SK-N-SH treated with all-trans-retinoic acid at 6 μM for 48 hours (cell line): Measurements from ENCODE around the gene LYSMD2.

Experiments used
- ATAC-seq: fragments of 200-7000 bp; cut with Tn5 transposase; 3 replicates; pipeline ENCODE4 v1.9.1; 2020; ENCODE audit warnings: mild to moderate bottlenecking, moderate library complexity
- ARNTL ChIP-seq: fragments of 450-650 bp; formaldehyde crosslinking; IDR thresholded peaks from 2 replicates; pipeline ENCODE4 v1.5.0; 2020; ENCODE audit warnings: low read depth, mild to moderate bottlenecking, moderate library complexity, borderline replicate concordance
- BACH2 ChIP-seq: fragments of 250-450 bp; sonication (Bioruptor Pico); IDR thresholded peaks from 2 replicates; pipeline ENCODE4 v1.9.0; 2021; ENCODE audit warnings: mild to moderate bottlenecking, borderline replicate concordance
- CREB5 ChIP-seq: fragments of 250-450 bp; sonication (Bioruptor Pico); IDR thresholded peaks from 2 replicates; pipeline ENCODE4 v1.5.1; 2020; ENCODE audit warnings: low read depth, mild to moderate bottlenecking, moderate library complexity
- CSRNP3 ChIP-seq: fragments of 250-450 bp; sonication (Bioruptor Pico); IDR thresholded peaks from 2 replicates; pipeline ENCODE4 v1.5.1; 2021; ENCODE audit warnings: mild to moderate bottlenecking, moderate library complexity
- ESRRG ChIP-seq: fragments of 250-450 bp; sonication (Bioruptor Pico); IDR thresholded peaks from 2 replicates; pipeline ENCODE4 v1.6.1; 2021; ENCODE audit warnings: mild to moderate bottlenecking
- GLIS3 ChIP-seq: fragments of 250-450 bp; sonication (Bioruptor Pico); IDR thresholded peaks from 2 replicates; pipeline ENCODE4 v1.5.0; 2020; ENCODE audit warnings: mild to moderate bottlenecking, moderate library complexity
- ISL1 ChIP-seq: fragments of 250-450 bp; sonication (Bioruptor Pico); IDR thresholded peaks from 2 replicates; pipeline ENCODE4 v2.1.2; 2022; ENCODE audit warnings: mild to moderate bottlenecking, moderate library complexity
- OSR1 ChIP-seq: fragments of 250-450 bp; sonication (Bioruptor Pico); IDR thresholded peaks from 2 replicates; pipeline ENCODE4 v1.8.0; 2022; ENCODE audit warnings: moderate library complexity, mild to moderate bottlenecking, inconsistent platforms
- POU6F1 ChIP-seq: fragments of 250-450 bp; sonication (Bioruptor Pico); IDR thresholded peaks from 2 replicates; pipeline ENCODE4 v1.8.0; 2021; ENCODE audit warnings: low read depth, mild to moderate bottlenecking, moderate library complexity, borderline replicate concordance
- PPARA ChIP-seq: fragments of 250-450 bp; sonication (Bioruptor Pico); IDR thresholded peaks from 2 replicates; pipeline ENCODE4 v1.5.0; 2020; ENCODE audit warnings: mild to moderate bottlenecking, borderline replicate concordance
- RARB ChIP-seq: fragments of 250-450 bp; sonication (Bioruptor Pico); IDR thresholded peaks from 2 replicates; pipeline ENCODE4 v1.8.0; 2021; ENCODE audit warnings: mild to moderate bottlenecking, moderate library complexity
- SNAI2 ChIP-seq: fragments of 250-450 bp; sonication (Bioruptor Pico); IDR thresholded peaks from 2 replicates; pipeline ENCODE4 v1.5.0; 2020; ENCODE audit warnings: mild to moderate bottlenecking, moderate library complexity
- TCF4 ChIP-seq: fragments of 250-450 bp; sonication (Bioruptor Pico); IDR thresholded peaks from 2 replicates; pipeline ENCODE4 v1.8.0; 2021; ENCODE audit warnings: mild to moderate bottlenecking, moderate library complexity, borderline replicate concordance
- TOX ChIP-seq: fragments of 250-450 bp; sonication (Bioruptor Pico); IDR thresholded peaks from 2 replicates; pipeline ENCODE4 v1.8.0; 2021; ENCODE audit warnings: mild to moderate bottlenecking, moderate library complexity, borderline replicate concordance
- ZC3H10 ChIP-seq: fragments of 250-450 bp; sonication (Bioruptor Pico); IDR thresholded peaks from 2 replicates; pipeline ENCODE4 v1.5.1; 2021; ENCODE audit warnings: mild to moderate bottlenecking, moderate library complexity
- ZFP3 ChIP-seq: fragments of 250-450 bp; sonication (Bioruptor Pico); IDR thresholded peaks from 2 replicates; pipeline ENCODE4 v1.5.0; 2020; ENCODE audit warnings: mild to moderate bottlenecking, moderate library complexity
- ZNF565 ChIP-seq: fragments of 450-650 bp; formaldehyde crosslinking; conservative IDR thresholded peaks from 2 replicates; pipeline ENCODE4 v1.5.0; 2020; ENCODE audit warnings: low read depth, mild to moderate bottlenecking, moderate library complexity
- ZNF70 ChIP-seq: fragments of 450-650 bp; formaldehyde crosslinking; IDR thresholded peaks from 2 replicates; pipeline ENCODE4 v1.5.0; 2020; ENCODE audit warnings: mild to moderate bottlenecking, moderate library complexity
- ZNF8 ChIP-seq: fragments of 450-650 bp; formaldehyde crosslinking; IDR thresholded peaks from 2 replicates; pipeline ENCODE4 v1.5.0; 2020; ENCODE audit warnings: mild to moderate bottlenecking, moderate library complexity
- TF ChIP-seq, protein P1 (sequence below): fragments of 250-450 bp; sonication (Bioruptor Pico); IDR thresholded peaks from 2 replicates; pipeline ENCODE4 v1.8.0; 2020; ENCODE audit warnings: mild to moderate bottlenecking, moderate library complexity, borderline replicate concordance

LYSMD2 gene

DNA sequence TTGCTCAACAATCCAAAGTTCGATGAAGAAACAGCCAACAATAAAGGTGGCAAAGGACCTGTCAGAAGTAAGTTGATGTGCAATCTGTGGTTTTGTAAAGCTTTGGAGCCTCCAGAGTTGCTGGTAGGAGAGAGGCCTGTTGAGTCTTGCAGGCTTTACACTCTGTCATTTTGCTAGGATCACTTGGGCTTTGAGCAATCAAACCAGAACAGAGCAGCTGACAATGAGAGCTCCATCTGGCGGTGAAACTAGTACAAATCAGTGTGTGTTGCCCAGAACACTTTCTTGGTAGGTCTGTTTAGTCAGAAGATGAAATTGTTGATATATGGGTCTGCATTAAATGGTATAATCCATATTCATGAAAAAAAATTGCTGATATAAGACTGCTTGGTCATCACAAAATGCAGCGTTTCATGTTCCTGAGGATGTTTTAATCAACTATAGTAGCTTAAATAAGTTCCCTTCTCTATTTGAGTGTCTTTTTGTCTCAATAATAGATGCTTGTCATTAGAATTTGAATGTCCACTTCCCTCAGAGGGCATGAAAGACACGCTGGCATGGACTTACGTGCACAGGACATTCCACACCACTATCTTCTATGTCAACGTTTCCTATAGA, 39.6 kb upstream of the LYSMD2 start:
- TF ChIP-seq ARNTL (CRISPR knock-in tag) (no peak), PPARA (no peak), CSRNP3 (CRISPR knock-in tag) (no peak)

GRCh38 chr15:51775967-51776816, 38.7 kb upstream of the LYSMD2 start:
- no peak for TF ChIP-seq ARNTL (CRISPR knock-in tag)
- TF ChIP-seq CSRNP3 (CRISPR knock-in tag), result no peak
- TF ChIP-seq, protein P1, sequence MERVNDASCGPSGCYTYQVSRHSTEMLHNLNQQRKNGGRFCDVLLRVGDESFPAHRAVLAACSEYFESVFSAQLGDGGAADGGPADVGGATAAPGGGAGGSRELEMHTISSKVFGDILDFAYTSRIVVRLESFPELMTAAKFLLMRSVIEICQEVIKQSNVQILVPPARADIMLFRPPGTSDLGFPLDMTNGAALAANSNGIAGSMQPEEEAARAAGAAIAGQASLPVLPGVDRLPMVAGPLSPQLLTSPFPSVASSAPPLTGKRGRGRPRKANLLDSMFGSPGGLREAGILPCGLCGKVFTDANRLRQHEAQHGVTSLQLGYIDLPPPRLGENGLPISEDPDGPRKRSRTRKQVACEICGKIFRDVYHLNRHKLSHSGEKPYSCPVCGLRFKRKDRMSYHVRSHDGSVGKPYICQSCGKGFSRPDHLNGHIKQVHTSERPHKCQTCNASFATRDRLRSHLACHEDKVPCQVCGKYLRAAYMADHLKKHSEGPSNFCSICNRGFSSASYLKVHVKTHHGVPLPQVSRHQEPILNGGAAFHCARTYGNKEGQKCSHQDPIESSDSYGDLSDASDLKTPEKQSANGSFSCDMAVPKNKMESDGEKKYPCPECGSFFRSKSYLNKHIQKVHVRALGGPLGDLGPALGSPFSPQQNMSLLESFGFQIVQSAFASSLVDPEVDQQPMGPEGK (CRISPR knock-in tag), result no peak
- no peak for TF ChIP-seq TOX (CRISPR knock-in tag)
- peak; percentile 94 for ATAC-seq

More for the DNA sequence above, 39.6 kb upstream of the LYSMD2 start:
- peak; percentile 98 for ATAC-seq

GRCh38 chr15:51774916-51775315, 37.5 kb upstream of the LYSMD2 start:
- TF ChIP-seq TOX (CRISPR knock-in tag), result no peak
- no peak for TF ChIP-seq RARB
- no peak for TF ChIP-seq ZC3H10 (CRISPR knock-in tag)
- TF ChIP-seq ZNF8 (CRISPR knock-in tag), result no peak
- TF ChIP-seq OSR1 (CRISPR knock-in tag), result no peak
- TF ChIP-seq SNAI2 (CRISPR knock-in tag), result no peak
- no peak for TF ChIP-seq ZNF565
- no peak for TF ChIP-seq TCF4 (CRISPR knock-in tag)
- TF ChIP-seq GLIS3 (CRISPR knock-in tag), result no peak
- TF ChIP-seq CSRNP3 (CRISPR knock-in tag), result no peak
- no peak for TF ChIP-seq CREB5
- TF ChIP-seq ARNTL (CRISPR knock-in tag), result no peak
- no peak for TF ChIP-seq ZFP3 (CRISPR knock-in tag)
- no peak for TF ChIP-seq POU6F1 (CRISPR knock-in tag)
- TF ChIP-seq ZNF70 (CRISPR knock-in tag), result no peak
- no peak for TF ChIP-seq BACH2 (CRISPR knock-in tag)
- TF ChIP-seq ISL1 (CRISPR knock-in tag), result no peak
- no peak for TF ChIP-seq ESRRG (CRISPR knock-in tag)
- no peak for TF ChIP-seq PPARA
- TF ChIP-seq, protein P1 (CRISPR knock-in tag), result no peak
- ATAC-seq, result no peak
